NCI-H510A treated with DMSO at 0.1 percent for 48 hours (cell line): ENCODE measurements around the gene MCOLN2.
"Not testable (repeated sequence)": the region's sequence is repeated elsewhere in the genome, so short reads cannot be mapped to it uniquely, and the experiment has no call there.

Source experiments
- DNase-seq: peaks from one replicate; lab custom pipeline; 2025; lab: John Stamatoyannopoulos, UW

MCOLN2 gene

DNA sequence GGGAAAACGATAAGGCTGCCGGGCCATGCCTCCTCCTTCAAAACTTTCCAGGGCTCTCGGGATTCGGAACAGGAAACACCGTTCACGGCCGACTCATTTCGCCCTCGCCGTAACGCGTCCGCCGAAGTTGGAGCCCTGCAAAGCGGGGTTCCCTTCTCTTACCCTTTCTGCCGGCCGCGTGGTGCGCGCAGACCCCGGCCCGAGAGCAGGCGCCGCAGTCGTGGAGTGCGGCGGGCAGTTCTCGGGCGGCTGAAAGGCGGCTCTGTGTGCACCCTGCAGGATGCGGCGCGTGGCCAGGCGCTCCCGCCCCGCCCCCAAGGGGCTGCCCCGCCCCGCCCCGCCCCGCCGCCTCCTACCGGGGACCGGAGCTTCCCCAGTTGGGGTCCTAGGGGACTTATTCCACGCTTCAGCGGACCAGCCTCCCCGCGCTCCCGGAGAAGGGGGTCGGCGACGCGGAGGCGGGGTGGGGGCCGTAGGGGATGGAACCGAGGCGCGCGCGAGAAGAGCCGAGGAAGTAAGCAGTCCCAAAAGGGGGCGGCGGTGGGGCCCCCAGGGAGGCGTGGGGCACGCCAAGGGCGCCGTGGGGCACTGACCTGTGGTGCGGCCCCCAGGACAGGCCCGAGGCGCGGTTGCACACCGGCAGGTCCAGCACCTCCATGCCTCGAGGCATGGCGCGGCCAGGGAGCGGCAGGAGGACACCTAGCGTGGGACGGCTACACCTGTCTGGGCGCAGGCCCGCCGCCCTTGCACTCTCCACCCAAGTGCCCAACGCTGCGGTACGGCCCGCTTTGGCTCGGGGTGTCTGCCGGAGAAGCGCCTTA is at the start of gene MCOLN2:
MCOLN2 (minus strand) TSS at position 268 of the 821 bp plus-strand sequence; CDS start at position 27, 241 bp downstream.
- peak; percentile 91 for DNase-seq

DNA sequence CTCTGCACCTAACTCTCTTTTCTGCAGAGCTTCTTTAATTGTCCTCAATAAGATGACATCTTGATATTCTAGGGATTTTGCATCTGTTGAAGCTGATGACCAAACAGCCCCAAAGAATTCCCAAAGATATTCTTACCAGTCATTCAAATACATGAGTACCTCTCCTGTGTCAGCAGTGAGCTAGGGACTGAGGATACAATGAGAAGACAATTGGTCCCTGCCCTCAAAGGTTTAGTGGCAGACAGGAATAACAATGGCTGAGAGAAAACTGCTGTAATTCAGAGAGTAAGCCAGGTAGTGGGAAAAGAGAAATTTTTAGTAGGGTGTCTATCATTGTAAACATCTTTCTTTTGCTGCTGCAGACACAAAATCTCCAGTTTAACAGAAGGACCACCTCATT is 45.5 kb upstream of the MCOLN2 start:
- no peak for DNase-seq

DNA sequence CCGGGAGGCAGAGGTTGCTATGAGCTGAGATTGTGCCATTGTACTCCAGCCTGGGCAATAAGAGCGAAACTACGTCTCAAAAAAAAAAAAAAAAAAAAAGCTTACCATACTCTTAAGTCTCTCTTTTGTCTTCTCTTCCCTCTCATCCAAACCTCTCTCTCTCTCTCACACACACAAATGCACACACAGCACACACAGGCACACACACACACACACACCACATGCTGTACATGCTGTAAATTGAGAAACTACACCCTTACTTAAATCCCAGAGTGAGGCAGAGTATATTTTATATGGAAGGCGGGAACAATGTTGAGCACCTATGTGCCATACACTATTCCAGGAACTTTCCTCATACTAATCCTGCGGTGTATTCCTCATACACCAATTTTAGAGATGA is 44.9 kb upstream of the MCOLN2 start:
- no peak for DNase-seq

DNA sequence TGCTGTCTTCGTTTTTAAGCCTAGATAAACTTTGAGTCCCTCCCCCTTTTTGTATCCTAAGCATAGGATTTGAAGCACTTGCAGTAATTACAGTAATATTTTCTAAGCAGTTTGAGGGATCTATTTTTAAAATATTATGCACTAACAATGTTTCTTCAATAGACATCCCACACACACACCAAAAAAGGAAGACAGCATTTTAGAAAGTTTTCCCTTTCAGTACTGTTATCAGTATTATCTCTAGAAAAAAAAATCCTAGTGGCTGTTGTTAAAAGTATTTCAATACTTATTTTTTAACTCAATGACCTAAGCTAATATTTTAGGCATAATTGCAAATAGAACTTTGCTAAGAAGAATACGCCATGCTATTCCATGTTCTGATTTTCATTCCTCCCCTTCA is 36.3 kb upstream of the MCOLN2 start:
- DNase-seq, result no peak

DNA sequence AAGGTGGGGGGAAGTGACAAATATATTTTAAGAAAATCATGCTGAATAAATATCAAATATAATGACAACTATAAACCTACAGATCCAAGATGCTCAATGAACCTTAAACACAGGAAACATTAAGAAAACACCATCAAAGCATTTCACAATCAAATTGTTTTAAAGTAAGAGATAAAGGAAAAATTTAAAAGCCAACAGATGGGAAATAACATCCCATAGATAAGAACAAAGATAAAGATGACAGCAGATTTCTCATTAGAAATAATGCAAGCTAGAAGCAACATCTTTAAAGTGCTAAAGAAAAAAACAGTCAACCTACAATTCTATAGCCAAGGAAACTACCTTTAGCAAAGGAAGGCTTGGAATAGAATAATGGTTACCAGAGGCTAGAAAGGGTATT is 33.6 kb upstream of the MCOLN2 start:
- no peak for DNase-seq

DNA sequence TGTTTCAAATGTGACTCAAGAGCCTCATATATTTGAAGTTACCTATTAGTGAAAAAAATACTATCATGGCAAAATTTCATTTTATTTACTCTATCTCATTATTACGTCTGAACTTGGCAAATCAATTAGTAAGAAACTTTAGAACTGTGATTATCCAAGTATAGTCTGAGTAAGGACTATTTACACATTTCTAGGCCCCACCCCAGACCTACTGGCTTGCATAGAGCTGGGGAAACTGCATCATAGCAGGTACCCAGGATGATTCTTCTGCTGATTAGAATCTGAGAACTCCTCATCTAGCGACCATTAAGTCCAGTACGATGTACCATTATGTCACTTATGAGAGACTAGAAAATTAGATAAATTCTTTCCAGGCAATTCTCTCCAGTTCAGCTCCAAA is 31.2 kb upstream of the MCOLN2 start:
- no peak for DNase-seq

DNA sequence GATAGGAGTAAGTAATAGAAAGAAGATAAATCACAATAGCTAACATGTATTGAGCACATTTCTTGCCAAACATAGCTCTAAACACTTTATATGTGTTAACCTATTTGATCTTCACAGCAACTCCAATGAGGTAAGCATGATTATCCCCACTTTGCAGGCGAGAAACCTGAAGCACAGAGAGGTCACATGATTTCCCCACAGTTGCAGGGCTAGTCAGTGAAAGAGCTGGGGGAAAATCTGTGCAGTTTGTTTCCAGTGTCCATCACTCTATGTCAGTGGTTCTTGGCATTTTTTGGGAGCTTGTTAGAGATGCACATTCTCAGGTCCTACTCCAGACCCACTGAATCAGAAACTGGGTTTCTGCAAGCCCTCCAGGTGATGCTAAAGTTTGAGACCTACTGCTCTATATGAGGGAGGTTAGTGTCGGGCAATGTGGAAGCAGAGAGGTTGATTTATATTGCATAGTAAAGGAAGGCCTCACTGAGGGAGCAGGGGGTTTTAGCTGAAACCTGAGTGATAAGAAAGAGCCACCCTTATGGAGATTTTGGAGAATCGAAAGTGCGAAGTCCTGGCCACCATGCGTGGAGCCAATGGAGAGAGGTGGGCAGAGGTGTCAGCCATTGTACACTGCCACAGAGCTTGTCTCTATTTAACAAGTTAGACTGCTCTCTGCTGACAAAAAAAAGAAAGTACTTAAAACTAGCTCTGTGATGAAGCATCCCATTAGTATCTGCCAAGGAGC is 30.5 kb upstream of the MCOLN2 start:
- no peak for DNase-seq

DNA sequence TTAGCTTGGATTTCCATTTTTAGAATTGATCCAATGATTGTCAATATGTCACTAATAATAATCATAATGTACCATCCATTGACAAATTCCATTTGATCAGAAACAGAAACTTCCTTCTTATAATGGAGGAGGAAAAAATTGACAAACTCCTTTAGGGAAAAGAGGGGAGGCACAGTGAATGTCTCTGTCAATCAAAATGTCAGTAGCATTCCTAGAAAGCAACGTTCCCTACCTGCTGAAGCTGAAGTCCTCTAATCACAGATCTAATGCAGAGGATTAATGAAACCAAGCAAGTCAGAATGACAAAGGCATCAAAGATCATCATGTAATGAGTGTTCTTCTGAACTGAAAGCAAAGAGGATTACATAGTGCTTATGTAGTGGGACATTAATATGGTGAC is 29.0 kb upstream of the MCOLN2 start:
- DNase-seq, result no peak

DNA sequence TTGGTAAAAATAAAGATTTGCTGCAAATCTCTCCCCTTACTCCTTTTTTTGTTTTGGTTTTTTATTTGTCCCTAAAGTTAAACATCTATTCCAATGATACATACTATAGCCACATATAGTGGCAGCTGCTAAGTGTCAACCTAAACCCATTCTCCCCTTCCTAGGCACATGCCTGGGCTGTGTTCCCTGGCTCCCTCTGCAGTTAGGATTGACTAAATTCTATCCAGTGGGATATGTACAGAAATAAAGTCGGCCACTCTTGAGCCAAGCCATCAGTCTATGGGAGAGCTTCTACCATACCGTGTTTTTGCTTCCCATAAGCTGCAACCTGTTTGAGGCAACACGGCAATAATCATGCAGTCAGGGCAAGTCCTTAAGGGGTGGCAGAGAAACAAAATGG is 27.8 kb upstream of the MCOLN2 start:
- no peak for DNase-seq

DNA sequence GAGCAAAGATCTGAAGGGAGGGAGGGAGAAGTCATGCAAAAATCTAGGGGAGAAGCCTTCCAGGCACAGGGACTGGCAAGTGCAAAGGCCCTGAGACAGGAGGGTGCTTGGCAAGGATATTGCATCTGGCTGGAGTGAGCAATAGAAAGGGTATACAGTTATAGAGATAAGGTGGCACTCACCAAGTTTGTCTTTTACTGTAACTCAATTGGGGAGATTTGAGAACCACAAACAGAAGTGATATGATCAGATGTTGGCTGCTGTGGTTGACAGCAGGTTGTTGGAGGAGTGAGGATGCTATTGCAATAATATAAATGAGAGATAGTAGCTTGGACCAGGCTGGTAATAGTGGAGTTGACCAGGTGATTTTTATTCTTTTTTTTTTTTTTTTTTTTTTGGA is 25.8 kb upstream of the MCOLN2 start:
- no peak for DNase-seq

DNA sequence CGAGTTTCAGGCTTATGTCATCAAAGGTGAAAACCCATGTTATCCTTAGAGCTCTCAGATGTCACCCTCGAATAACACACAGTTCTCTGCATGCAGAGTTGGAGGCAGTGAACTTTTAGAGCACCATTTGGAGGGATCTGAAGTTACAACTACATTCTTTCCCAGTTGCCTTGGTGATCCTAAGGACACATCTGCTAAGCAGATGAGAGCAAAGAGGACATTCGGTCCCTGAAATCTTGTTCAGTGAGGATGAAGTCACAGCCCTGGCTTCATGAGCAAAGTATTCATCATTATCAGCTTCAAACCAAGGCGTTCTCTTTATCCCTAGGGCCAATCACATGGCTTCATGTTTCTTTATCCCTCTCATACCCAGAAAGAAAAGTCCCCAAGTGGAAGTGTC is 23.1 kb upstream of the MCOLN2 start:
- DNase-seq, result no peak

DNA sequence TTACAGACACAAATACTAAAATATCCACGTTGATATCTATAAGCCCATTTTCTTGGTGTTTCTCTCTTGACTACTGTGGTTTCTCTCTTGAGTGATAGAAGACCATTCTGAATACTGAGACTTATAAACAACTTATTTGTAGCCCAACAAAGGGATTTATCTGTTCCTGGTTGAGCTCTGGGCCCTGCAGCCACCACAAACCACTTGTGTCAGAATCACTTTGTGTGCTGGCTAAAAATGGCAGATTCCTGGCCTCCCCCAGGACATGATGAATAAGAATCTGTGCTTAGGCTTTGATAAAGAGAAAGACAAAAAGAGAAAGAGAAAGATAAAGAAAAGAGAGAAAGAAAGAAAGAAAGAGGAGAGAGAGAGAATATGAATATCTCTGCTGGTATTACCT is 18.9 kb upstream of the MCOLN2 start:
- DNase-seq, result no peak

DNA sequence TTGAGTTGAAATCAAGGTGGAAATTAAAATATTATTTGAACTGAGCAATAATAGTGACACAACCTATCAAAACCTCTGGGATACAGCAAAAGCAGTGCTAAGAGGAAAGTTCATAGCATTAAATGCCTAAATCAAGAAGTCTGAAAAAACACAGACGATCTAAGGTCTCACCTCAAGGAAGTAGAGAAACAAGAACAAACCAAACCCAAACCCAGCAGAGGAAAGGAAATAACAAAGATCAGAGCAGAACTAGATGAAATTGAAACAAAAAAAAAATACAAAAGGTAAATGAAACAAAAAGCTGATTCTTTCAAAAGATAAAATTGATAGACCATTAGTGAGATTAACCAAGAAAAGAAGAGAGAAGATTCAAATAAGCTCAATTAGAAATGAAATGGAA is 8.7 kb upstream of the MCOLN2 start:
- not testable (repeated sequence) for DNase-seq

DNA sequence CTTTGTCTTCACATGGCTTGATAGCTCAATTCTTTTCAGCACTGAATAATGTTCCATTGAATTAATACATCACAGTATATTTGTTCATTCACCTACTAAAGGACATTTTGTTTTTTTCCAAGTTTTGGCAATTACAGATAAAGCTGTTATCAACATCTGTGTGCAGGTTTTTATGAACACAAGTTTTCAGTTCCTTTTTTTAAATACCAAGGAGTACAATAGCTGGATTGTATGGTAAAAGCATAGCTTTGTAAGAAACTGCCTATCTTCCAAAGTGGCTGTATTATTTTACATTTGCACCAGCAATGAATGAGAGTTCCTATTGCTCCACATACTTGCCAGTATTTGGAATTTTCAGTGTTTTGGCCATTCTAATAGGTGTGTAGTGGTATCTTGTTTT is 4.8 kb upstream of the MCOLN2 start:
- no peak for DNase-seq

DNA sequence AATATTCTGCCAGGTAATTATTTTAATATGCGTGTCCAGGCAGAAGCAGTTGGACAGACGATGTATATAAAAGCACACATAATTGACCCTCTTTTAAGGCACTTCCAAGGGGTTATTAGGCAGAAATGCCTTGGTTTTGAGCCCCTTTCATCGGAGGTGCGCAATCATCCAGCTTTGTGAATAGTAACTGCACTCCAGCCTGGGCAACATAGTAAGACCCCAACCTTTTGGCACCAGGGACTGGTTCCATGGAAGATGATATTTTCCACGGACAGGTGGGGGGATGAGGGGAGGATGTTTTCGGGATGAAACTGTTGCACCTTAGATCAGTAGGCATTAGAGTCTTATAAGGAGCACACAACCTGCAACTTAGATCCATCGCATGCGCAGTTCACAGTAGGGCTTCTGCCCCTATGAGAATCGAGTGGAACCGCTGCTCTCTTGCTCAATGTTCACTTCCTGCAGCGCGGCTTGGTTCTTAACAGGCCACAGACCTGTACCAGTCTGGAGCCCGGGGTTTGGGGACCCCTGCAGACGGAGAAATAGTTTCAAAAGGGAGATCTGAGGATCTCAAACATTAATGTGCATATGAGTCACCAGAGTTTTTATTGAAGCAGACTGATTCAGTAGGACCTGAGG is 1.8 kb upstream of the MCOLN2 start:
- DNase-seq, result no peak

DNA sequence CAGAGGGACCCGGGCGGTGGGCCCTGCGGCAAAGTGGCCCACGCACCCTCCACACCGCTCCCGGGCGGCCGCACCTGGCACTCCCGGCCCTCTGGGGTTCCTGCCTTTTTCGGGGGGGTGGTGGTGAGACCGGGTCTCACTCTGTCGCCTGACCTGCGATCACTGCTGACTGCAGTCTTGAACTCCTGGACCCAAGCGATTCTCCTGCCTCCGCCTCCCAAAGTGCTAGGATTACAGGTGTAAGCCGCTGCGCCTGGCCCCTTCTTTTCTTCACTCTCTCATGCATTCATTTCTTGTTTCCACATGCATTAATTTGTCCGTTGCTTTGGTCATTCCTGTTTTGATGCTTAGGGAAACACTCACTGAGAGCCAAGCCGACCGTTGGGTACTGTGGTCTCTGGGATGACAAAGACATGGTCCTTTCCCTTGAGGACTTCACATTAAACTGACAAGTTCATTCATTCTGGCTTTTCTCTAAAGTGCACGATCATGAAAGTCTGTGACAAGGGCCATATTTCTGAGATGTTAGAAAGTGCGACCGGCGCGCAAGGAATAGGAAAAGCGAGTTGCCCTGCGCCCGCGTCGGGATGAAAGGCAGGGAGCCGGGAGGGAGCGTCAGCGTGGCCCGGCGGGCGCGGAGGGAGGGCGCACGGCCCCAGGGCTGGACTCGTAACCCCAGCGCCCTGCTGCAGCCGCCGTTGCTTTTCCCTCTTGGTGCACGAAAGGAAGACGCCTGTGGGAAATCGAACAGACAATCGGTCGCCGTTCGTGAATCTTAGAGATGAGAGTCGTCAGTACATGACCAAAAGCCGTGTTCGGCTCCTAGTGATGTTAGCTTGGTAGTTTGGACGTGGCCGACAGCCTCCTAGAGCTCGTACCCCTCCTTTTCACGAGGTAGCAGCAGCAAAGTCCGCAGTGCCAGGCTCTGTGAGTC is 1.0 kb upstream of the MCOLN2 start:
- peak; percentile 66 for DNase-seq

DNA sequence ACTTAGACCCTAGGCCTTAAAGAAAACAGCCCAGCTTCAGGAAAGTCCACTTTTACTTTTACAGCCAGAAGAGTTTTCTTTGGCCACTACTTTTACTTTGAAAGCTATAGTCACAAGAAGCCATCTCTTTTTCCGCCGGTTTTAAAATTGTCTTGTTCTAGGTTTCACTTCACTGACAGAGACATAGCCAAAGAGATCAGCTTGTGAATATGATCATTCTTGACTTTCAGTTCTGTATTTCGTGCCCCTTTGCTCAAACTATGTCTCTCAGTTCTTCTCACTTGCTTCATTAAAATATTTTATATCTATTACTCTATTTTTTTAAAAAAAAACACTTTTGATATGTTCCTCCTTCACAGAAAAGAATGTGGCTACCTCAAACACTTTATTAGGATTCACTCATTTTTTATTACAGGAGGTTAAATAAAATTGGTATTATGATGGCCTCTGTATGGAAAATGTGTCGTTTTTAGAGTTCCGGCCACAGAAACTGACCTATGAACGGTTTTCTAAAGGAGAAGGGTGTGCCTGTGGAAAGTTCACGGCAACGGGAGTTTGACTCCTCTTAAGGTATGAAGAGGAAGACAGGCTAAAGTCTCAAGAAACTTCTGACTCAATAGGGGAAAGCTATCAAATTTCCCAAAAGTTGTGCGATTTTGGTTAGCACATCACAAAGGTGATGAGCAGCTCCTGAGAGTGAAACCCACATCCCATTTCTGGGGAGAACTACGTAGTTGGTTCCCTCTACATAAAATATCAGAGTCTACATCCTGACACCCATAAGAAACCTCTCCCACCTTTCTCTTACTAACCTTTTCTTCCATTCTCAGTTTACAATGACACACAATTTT is 1.2 kb downstream of the MCOLN2 start:
- DNase-seq, result no peak

DNA sequence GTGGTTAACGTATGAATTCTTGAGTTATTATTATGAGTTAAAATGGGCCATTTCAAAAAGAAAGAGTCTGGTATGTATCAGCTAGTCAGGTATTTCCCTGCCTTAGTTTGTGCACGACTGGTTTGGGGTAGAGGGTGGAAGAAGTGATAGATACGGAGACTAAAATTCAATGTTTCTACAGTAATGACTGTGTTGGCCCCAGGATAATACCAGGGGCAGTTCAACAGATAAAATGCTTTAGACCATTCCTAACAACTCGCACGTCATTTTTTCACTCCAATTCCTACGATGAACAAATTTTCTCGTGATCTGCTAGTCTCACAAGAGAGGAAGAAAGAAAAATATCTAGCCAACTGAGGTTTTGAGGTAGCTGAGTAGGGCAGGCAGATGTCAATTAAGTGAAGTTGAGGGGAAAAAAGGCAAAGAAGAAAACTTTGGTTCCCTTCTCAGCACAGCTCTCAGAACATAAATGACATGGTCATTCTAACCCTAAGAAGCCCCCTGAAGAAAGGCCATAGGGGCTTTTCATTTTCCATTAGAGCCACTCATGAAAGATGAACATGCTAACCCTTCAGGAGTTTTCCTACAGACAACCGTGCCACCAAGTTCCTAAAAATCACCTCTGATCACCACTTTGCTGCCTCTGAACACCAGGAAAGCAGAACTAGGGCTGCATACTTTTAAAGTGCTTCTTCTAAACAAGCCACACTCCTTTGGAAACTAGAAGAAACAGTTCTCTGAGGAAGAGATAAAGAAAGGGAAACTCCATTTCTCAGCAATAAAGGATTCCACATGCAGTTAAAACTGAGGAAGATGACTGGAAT is 5.6 kb downstream of the MCOLN2 start:
- DNase-seq, result no peak

DNA sequence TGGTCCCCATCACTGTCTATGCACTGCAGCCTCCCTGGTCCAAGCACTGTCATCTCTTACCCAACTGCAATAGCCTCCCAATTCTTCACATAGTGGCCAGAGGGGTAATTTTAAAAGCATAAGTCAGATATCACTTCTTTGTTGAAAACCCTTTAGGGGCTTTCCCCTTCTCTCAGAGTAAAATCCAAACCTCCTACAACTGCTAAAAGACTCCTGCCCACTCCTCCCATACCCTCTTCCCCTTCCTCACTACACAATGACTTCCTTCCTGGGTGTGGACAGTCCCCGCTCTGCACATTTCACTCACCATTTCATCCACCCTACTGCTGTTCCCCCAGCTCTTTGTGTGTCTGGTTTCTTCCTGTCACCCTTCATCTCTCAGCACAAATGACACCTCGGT is 8.3 kb downstream of the MCOLN2 start:
- no peak for DNase-seq

DNA sequence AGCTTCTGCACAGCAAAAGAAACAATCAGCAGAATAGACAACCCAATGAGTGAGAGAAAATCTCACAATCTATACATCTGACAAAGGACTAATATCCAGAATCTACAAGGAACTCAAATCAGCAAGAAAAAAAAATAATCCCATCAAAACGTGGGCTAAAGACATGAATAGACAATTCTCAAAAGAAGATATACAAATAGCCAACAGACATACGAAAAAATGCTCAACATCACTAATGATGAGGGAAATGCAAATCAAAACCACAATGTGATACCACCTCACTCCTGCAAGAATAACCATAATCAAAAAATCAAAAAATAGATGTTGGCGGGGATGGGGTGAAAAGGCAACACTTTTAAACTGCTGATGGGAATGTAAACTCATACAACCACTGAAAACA is 10.4 kb downstream of the MCOLN2 start:
- not testable (repeated sequence) for DNase-seq
